ENCODE results near the gene CNTF. TPM values are rescaled to one million over a fixed set of nuclear protein-coding genes. Genes with fewer than 3 reads are reported as not detected.

CNTF gene
- total RNA-seq, 1 donor: 1.4 TPM

DNA sequence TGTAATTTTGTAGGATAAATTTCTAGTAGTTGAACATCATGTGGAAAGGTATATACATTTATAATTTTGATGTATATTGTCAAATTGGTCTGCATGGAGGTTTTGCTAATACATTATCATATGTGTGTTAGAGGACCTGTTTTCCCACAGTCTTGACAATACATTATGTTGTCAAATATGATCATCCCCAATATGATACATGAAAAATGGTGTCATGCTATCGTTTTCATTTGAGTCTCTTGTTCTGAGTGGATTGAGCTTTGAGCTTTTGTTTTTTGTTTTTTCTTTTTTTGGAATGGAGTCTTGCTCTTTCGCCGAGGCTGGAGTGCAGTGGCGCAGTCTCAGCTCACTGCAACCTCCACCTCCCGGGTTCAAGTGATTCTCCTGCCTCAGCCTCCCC, 14.1 kb upstream of the CNTF start:
- H3K4me1 ChIP-seq (ENCODE audit: insufficient read depth, low read length): no peaks in the 10 kb centered on the region
- no peaks in the 10 kb centered on the region for H3K9me3 ChIP-seq (ENCODE audit: low read depth, low read length)
- peaks cover 39% of the 10 kb centered on the region for H3K36me3 ChIP-seq (ENCODE audit: insufficient read depth, low read length)
- no peak for TF ChIP-seq CTCF (IDR thresholded peaks at IDR 0.05; ENCODE audit: extremely low read depth, low read depth, low read length)
- H3K79me2 ChIP-seq (ENCODE audit: insufficient read depth, low read length): peaks cover 78% of the 10 kb centered on the region
- no peak overlapping the region for H2AFZ ChIP-seq (ENCODE audit: low read length)
- H3K4me2 ChIP-seq (ENCODE audit: insufficient read depth, low read length): no peak overlapping the region
- no peak for DNase-seq (ENCODE audit: insufficient read length, low spot score, missing footprints)
- no peak overlapping the region for H3K27ac ChIP-seq (ENCODE audit: low read depth, low read length)
- no peaks in the 10 kb centered on the region for H3K27me3 ChIP-seq (ENCODE audit: insufficient read depth, low read length)
- H4K20me1 ChIP-seq (ENCODE audit: insufficient read depth, low read length): peaks cover 18% of the 10 kb centered on the region
- no peak overlapping the region for H3K4me3 ChIP-seq (ENCODE audit: insufficient read depth, low read length)

DNA sequence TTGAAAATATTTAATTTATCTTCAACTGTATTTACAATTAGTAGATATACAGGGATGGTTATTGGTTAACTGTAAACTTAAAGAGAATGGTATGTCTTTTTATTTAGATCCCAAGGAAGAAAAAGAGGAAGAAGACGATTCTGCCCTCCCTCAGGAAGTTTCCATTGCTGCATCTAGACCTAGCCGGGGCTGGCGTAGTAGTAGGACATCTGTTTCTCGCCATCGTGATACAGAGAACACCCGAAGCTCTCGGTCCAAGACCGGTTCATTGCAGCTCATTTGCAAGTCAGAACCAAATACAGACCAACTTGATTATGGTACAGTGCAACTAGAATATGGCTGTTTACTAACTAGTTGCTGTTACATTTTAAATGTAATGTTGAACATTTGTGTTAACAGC, 12.7 kb upstream of the CNTF start:
- no peak for DNase-seq (ENCODE audit: insufficient read length, low spot score, missing footprints)
- H3K27me3 ChIP-seq (ENCODE audit: insufficient read depth, low read length): no peaks in the 10 kb centered on the region

DNA sequence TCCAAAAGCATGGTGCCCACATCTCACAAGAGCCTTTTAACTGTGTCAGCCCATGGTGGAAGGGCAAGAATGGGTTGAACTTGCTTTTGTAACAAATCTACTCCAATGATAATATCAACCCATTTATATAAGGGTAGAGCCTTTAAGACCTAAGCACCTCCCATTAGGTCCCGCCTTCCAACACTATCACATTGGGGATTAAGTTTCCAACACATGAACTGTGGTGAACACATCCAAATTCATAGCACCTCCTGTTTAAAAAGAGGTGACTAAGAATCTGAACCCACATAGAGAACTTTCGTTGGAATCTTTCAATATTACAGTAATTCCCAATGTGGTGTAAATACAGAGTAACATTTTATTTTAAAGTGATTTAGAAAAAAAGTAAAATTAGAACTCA, 9.2 kb upstream of the CNTF start:
- Histone ChIP-seq H3K79me2 (ENCODE audit: insufficient read depth, low read length) (peaks cover 47% of the 10 kb centered on the region), H3K36me3 (ENCODE audit: insufficient read depth, low read length) (peaks cover 82% of the 10 kb centered on the region), H2AFZ (ENCODE audit: low read length) (no peak overlapping the region), H4K20me1 (ENCODE audit: insufficient read depth, low read length) (peaks cover 11% of the 10 kb centered on the region), H3K27ac (ENCODE audit: low read depth, low read length) (no peak overlapping the region), H3K4me2 (ENCODE audit: insufficient read depth, low read length) (no peak overlapping the region), H3K27me3 (ENCODE audit: insufficient read depth, low read length) (no peaks in the 10 kb centered on the region), H3K9me3 (ENCODE audit: low read depth, low read length) (no peaks in the 10 kb centered on the region), H3K4me1 (ENCODE audit: insufficient read depth, low read length) (peaks cover 10% of the 10 kb centered on the region), H3K4me3 (ENCODE audit: insufficient read depth, low read length) (no peak overlapping the region)
- no peak for TF ChIP-seq CTCF (IDR thresholded peaks at IDR 0.05; ENCODE audit: extremely low read depth, low read depth, low read length)
- DNase-seq (ENCODE audit: insufficient read length, low spot score, missing footprints): no peak

More for the DNA sequence above, 12.7 kb upstream of the CNTF start:
- TF ChIP-seq CTCF (IDR thresholded peaks at IDR 0.05; ENCODE audit: extremely low read depth, low read depth, low read length): no peak
- H4K20me1 ChIP-seq (ENCODE audit: insufficient read depth, low read length): peaks cover 14% of the 10 kb centered on the region
- H3K27ac ChIP-seq (ENCODE audit: low read depth, low read length): no peak overlapping the region
- H3K4me3 ChIP-seq (ENCODE audit: insufficient read depth, low read length): no peak overlapping the region
- peaks cover 52% of the 10 kb centered on the region for H3K36me3 ChIP-seq (ENCODE audit: insufficient read depth, low read length)
- H3K9me3 ChIP-seq (ENCODE audit: low read depth, low read length): no peaks in the 10 kb centered on the region
- H3K4me1 ChIP-seq (ENCODE audit: insufficient read depth, low read length): no peaks in the 10 kb centered on the region
- no peak overlapping the region for H2AFZ ChIP-seq (ENCODE audit: low read length)
- peaks cover 67% of the 10 kb centered on the region for H3K79me2 ChIP-seq (ENCODE audit: insufficient read depth, low read length)
- no peak overlapping the region for H3K4me2 ChIP-seq (ENCODE audit: insufficient read depth, low read length)

- no peak overlapping the region for H3K4me2 ChIP-seq (ENCODE audit: insufficient read depth, low read length)
- no peaks in the 10 kb centered on the region for H4K20me1 ChIP-seq (ENCODE audit: insufficient read depth, low read length)
Measured at GRCh38 chr11:58615559-58615958, 6.9 kb upstream of the CNTF start.

More at GRCh38 chr11:58615559-58615958, 6.9 kb upstream of the CNTF start:
- peaks cover 30% of the 10 kb centered on the region for H3K4me1 ChIP-seq (ENCODE audit: insufficient read depth, low read length)
- no peak for DNase-seq (ENCODE audit: insufficient read length, low spot score, missing footprints)
- no peak overlapping the region for H2AFZ ChIP-seq (ENCODE audit: low read length)
- H3K36me3 ChIP-seq (ENCODE audit: insufficient read depth, low read length): peaks cover 94% of the 10 kb centered on the region
- no peak overlapping the region for H3K27ac ChIP-seq (ENCODE audit: low read depth, low read length)
- no peaks in the 10 kb centered on the region for H3K9me3 ChIP-seq (ENCODE audit: low read depth, low read length)
- TF ChIP-seq CTCF (IDR thresholded peaks at IDR 0.05; ENCODE audit: extremely low read depth, low read depth, low read length): no peak
- H3K4me3 ChIP-seq (ENCODE audit: insufficient read depth, low read length): no peak overlapping the region
- H3K27me3 ChIP-seq (ENCODE audit: insufficient read depth, low read length): no peaks in the 10 kb centered on the region
- peaks cover 35% of the 10 kb centered on the region for H3K79me2 ChIP-seq (ENCODE audit: insufficient read depth, low read length)

All from osteoblast (primary cell).